Neural cell (in vitro differentiated cells): ENCODE results near the gene TK1. TPM values are rescaled to one million over a fixed set of nuclear protein-coding genes. Genes with fewer than 3 reads are reported as not detected.
"Not testable (repeated sequence)": the region's sequence is repeated elsewhere in the genome, so short reads cannot be mapped to it uniquely, and the experiment has no call there.

Source experiments
- H2AFZ ChIP-seq: fragments of 200-600, 300-800 bp; sonication (generic), shearing (Covaris generic); 2 replicates; pipeline ENCODE4 v1.6.0; 2014; ENCODE audit warnings: low read depth, mild to moderate bottlenecking, antibody characterized with exemption, low read length, moderate library complexity
- H3F3A ChIP-seq: fragments of 200-600 bp; shearing (Covaris generic); 2 replicates; pipeline ENCODE4 v1.6.1; 2016; ENCODE audit warnings: mild to moderate bottlenecking, moderate library complexity, mixed read lengths, antibody characterized with exemption, low read length; ENCODE audit not compliant: insufficient read depth, poor library complexity, severe bottlenecking
- H3K27ac ChIP-seq: fragments of 200-600, 300-800 bp; sonication (generic), shearing (Covaris generic); 2 replicates; pipeline ENCODE4 v1.5.1; 2014; ENCODE audit warnings: mild to moderate bottlenecking, low read length, moderate library complexity
- H3K27me3 ChIP-seq: fragments of 300-800, 200-600 bp; sonication (generic), shearing (Covaris generic); 2 replicates; pipeline ENCODE4 v1.6.0; 2014; ENCODE audit warnings: mild to moderate bottlenecking, low read depth, low read length, moderate library complexity; ENCODE audit not compliant: insufficient read depth
- H3K36me3 ChIP-seq: fragments of 300-800, 200-600 bp; sonication (generic), shearing (Covaris generic); 2 replicates; pipeline ENCODE4 v1.5.1; 2014; ENCODE audit warnings: mild to moderate bottlenecking, antibody characterized with exemption, low read length, moderate library complexity; ENCODE audit not compliant: insufficient read depth
- H3K4me2 ChIP-seq: fragments of 300-800, 200-600 bp; sonication (generic), shearing (Covaris generic); 2 replicates; pipeline ENCODE4 v1.6.0; 2014; ENCODE audit warnings: mild to moderate bottlenecking, low read length
- H3K4me3 ChIP-seq: fragments of 300-800, 200-600 bp; sonication (generic), shearing (Covaris generic); 2 replicates; pipeline ENCODE4 v1.5.1; 2014; ENCODE audit warnings: mild to moderate bottlenecking, low read length, moderate library complexity
- H3K79me2 ChIP-seq: fragments of 200-600 bp; shearing (Covaris generic); replicated peaks from 2 replicates; pipeline ENCODE4 v1.6.0; 2014; ENCODE audit warnings: mild to moderate bottlenecking, low read length, moderate library complexity; ENCODE audit not compliant: insufficient read depth
- H3K9ac ChIP-seq: fragments of 300-800, 200-600 bp; sonication (generic), shearing (Covaris generic); 2 replicates; pipeline ENCODE4 v1.6.1; 2016; ENCODE audit warnings: mild to moderate bottlenecking, low read length, mixed read lengths
- H3K9me2 ChIP-seq: fragments of 200-600 bp; shearing (Covaris generic); 2 replicates; pipeline ENCODE4 v1.6.1; 2016; ENCODE audit warnings: mild to moderate bottlenecking, low read length, mixed read lengths; ENCODE audit not compliant: insufficient read depth
- H3K9me3 ChIP-seq: fragments of 200-600, 300-800 bp; sonication (generic), shearing (Covaris generic); 2 replicates; pipeline ENCODE4 v1.6.1; 2016; ENCODE audit warnings: mild to moderate bottlenecking, mixed run types, low read length, moderate library complexity, mixed read lengths
- H4K20me1 ChIP-seq: fragments of 200-600 bp; shearing (Covaris generic); 2 replicates; pipeline ENCODE4 v1.6.1; 2016; ENCODE audit warnings: mild to moderate bottlenecking, mixed run types; ENCODE audit not compliant: insufficient read depth
- EP300 ChIP-seq: fragments of 450-650 bp; conservative IDR thresholded peaks from 2 replicates; pipeline ENCODE4 v1.6.1; 2014; ENCODE audit warnings: antibody characterized with exemption, mild to moderate bottlenecking, moderate library complexity; ENCODE audit not compliant: poor library complexity, severe bottlenecking
- EZH2 ChIP-seq: fragments of 200-600, 300-800 bp; shearing (Covaris generic), sonication (generic); IDR thresholded peaks from 2 replicates; pipeline ENCODE4 v1.6.1; 2014; ENCODE audit warnings: antibody characterized with exemption, low read length, borderline replicate concordance, mild to moderate bottlenecking; ENCODE audit not compliant: insufficient read depth, poor library complexity, severe bottlenecking
- MXI1 ChIP-seq: fragments of 450-650 bp; conservative IDR thresholded peaks from 2 replicates; pipeline ENCODE4 v1.6.1; 2014; ENCODE audit warnings: antibody characterized with exemption, mild to moderate bottlenecking; ENCODE audit not compliant: poor library complexity, severe bottlenecking
- POLR2AphosphoS5 ChIP-seq: IDR thresholded peaks from 2 replicates; pipeline ENCODE4 v1.6.1; 2012
- RAD21 ChIP-seq: fragments of 450-650 bp; conservative IDR thresholded peaks from 2 replicates; pipeline ENCODE4 v1.6.1; 2014; ENCODE audit warnings: antibody characterized with exemption, mild to moderate bottlenecking, moderate library complexity
- REST ChIP-seq: IDR thresholded peaks from 2 replicates; pipeline ENCODE4 v1.6.1; 2012; ENCODE audit warnings: borderline replicate concordance
- SMC3 ChIP-seq: fragments of 450-650 bp; conservative IDR thresholded peaks from 2 replicates; pipeline ENCODE4 v1.6.1; 2014; ENCODE audit warnings: antibody characterized with exemption, mild to moderate bottlenecking, moderate library complexity; ENCODE audit not compliant: poor library complexity
- TAF1 ChIP-seq: IDR thresholded peaks from 2 replicates; pipeline ENCODE4 v1.6.1; 2012; ENCODE audit warnings: low read depth
- polyA minus RNA-seq: library from RNA; depleted of rRNA, polyadenylated mRNA; stranded (reverse); fragments of >200 nt; gene quantifications from 2 replicates; pipeline ENCODE4 v1.2.3, GENCODE V29; 2014
- polyA plus RNA-seq: library from polyadenylated mRNA; depleted of rRNA; stranded (reverse); fragments of >200 nt; gene quantifications from 2 replicates; pipeline ENCODE4 v1.2.3, GENCODE V29; 2014
- TF ChIP-seq, protein P1 (sequence below): fragments of 450-650 bp; IDR thresholded peaks from 2 replicates; pipeline ENCODE4 v1.5.1; 2014; ENCODE audit warnings: antibody characterized with exemption, mild to moderate bottlenecking, moderate library complexity; ENCODE audit not compliant: poor library complexity, severe bottlenecking

TK1 gene
- polyA plus RNA-seq (1.1 TPM in 1 of 2 replicates, not detected in the other), polyA minus RNA-seq (0.49 TPM in 1 of 2 replicates, not detected in the other)

DNA sequence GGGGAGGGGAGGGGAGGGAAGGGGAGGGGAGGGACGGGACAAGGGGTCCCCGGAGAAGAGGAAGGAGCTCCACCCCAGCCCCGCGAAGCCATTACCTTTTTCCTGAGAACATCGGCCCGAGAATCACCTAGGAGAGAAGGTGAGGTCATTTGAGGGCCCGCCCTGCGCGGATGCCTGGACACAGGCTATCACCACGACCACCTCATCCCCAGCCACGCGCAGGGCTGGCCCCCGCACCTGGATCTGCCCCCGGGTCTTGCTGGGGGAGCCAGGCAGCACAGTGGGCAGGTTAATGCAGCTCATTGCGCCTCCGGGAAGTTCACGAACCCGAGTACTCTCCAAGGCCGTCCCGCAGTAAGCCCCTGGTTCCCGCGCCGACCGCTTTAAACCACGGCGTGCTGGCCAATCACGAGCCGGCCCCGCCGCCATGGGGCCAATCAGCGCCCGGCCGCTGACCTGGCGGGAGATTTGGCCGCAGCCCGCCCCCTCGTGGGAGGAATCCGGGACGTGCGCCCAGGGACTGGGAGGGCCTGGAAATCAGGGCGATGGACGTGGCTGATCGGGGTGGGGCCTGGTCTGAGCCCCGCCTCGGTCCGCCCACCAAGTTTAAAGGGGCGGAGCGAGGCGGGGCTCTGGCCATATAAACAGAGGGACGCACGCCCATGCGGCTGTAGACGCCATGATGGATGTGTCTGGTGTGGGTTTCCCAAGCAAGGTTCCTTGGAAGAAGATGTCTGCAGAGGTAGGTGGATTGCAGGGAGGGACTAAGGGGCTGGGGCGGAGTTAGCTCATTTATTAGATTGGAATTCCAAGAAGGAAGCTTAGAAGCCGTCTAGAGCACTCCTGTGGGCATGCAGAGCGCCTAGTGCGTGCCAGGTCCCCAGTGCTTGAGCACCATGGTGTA, at the start of gene TK1, which contains the start of gene AFMID:
Gene TK1 (minus strand): TSS at position 361 of the 904 bp plus-strand sequence. CDS start 58 bp downstream, at position 303.
Gene AFMID (plus strand): TSS at position 671 of the 904 bp plus-strand sequence. CDS start 9 bp downstream, at position 680.
- Histone ChIP-seq H3K9me2 (no peaks in the 10 kb centered on the region), H2AFZ (peak within 1 kb of the TSS; percentile 21), H3K9ac (no peak within 1 kb of the TSS), H3K9me3 (no peaks in the 10 kb centered on the region), H3K4me3 (peak within 1 kb of the TSS; percentile 69), H3K27me3 (no peaks in the 10 kb centered on the region), H4K20me1 (no peaks in the 10 kb centered on the region), H3F3A (no peaks in the 10 kb centered on the region), H3K79me2 (peaks cover 4% of the 10 kb centered on the region), H3K4me2 (peak within 1 kb of the TSS; percentile 63), H3K36me3 (no peaks in the 10 kb centered on the region), H3K27ac (no peak within 1 kb of the TSS)
- TF ChIP-seq REST, result no peak
- peak; percentile 29 for TF ChIP-seq POLR2AphosphoS5
- TF ChIP-seq RAD21, result peak; percentile 35
- peak; percentile 53 for TF ChIP-seq SMC3
- TF ChIP-seq, protein P1, sequence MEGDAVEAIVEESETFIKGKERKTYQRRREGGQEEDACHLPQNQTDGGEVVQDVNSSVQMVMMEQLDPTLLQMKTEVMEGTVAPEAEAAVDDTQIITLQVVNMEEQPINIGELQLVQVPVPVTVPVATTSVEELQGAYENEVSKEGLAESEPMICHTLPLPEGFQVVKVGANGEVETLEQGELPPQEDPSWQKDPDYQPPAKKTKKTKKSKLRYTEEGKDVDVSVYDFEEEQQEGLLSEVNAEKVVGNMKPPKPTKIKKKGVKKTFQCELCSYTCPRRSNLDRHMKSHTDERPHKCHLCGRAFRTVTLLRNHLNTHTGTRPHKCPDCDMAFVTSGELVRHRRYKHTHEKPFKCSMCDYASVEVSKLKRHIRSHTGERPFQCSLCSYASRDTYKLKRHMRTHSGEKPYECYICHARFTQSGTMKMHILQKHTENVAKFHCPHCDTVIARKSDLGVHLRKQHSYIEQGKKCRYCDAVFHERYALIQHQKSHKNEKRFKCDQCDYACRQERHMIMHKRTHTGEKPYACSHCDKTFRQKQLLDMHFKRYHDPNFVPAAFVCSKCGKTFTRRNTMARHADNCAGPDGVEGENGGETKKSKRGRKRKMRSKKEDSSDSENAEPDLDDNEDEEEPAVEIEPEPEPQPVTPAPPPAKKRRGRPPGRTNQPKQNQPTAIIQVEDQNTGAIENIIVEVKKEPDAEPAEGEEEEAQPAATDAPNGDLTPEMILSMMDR, result peak; percentile 69
- no peak for TF ChIP-seq TAF1
- TF ChIP-seq EZH2, result no peak
- TF ChIP-seq MXI1, result peak; percentile 99
- TF ChIP-seq EP300, result no peak

GRCh38 chr17:78235885-78236284, 49.0 kb upstream of the TK1 start:
- Histone ChIP-seq H3K4me3 (no peak overlapping the region), H3K9me2 (no peaks in the 10 kb centered on the region), H3F3A (no peaks in the 10 kb centered on the region), H3K36me3 (no peaks in the 10 kb centered on the region), H2AFZ (no peak overlapping the region), H4K20me1 (no peaks in the 10 kb centered on the region), H3K9ac (no peak overlapping the region), H3K9me3 (no peaks in the 10 kb centered on the region), H3K27me3 (peaks cover 22% of the 10 kb centered on the region), H3K4me2 (no peak overlapping the region), H3K79me2 (no peaks in the 10 kb centered on the region), H3K27ac (no peak overlapping the region)
- no peak for TF ChIP-seq EP300
- TF ChIP-seq MXI1, result no peak
- TF ChIP-seq POLR2AphosphoS5, result no peak
- TF ChIP-seq, protein P1, result no peak
- no peak for TF ChIP-seq TAF1
- no peak for TF ChIP-seq RAD21
- TF ChIP-seq REST, result no peak
- TF ChIP-seq SMC3, result no peak
- no peak for TF ChIP-seq EZH2

DNA sequence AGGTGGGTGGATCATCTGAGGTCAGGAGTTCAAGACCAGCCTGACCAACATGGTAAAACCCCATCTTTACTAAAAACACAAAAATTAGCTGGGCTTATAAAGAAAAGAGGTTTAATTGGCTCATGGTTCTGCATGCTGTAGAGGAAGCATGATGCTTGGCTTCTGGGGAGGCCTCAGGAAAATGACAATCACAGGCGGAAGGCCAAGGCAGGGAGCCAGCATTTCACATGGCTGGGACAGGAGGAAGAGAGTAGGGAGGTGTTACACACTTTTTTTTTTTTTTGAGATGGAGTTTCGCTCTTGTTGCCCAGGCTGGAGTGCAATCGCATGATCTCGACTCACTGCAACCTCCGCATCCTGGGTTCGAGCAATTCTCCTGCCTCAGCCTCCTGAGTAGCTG, 48.2 kb upstream of the TK1 start:
- not testable (repeated sequence) for H3K36me3 ChIP-seq, H2AFZ ChIP-seq, H3K4me2 ChIP-seq, H3K79me2 ChIP-seq, H3K4me3 ChIP-seq, H3K27ac ChIP-seq, H3K9me3 ChIP-seq, H3K9ac ChIP-seq, H3F3A ChIP-seq, H3K9me2 ChIP-seq, H4K20me1 ChIP-seq
- peaks cover 29% of the 10 kb centered on the region for H3K27me3 ChIP-seq
